SHP77 (cell line): Measurements from ENCODE around the gene LARP6.
"Not testable (repeated sequence)": the region's sequence is repeated elsewhere in the genome, so short reads cannot be mapped to it uniquely, and the experiment has no call there.

Source experiments
- DNase-seq, 2 experiments: peaks; one replicate each; lab custom pipeline; 2025; lab: John Stamatoyannopoulos, UW

LARP6 gene

DNA sequence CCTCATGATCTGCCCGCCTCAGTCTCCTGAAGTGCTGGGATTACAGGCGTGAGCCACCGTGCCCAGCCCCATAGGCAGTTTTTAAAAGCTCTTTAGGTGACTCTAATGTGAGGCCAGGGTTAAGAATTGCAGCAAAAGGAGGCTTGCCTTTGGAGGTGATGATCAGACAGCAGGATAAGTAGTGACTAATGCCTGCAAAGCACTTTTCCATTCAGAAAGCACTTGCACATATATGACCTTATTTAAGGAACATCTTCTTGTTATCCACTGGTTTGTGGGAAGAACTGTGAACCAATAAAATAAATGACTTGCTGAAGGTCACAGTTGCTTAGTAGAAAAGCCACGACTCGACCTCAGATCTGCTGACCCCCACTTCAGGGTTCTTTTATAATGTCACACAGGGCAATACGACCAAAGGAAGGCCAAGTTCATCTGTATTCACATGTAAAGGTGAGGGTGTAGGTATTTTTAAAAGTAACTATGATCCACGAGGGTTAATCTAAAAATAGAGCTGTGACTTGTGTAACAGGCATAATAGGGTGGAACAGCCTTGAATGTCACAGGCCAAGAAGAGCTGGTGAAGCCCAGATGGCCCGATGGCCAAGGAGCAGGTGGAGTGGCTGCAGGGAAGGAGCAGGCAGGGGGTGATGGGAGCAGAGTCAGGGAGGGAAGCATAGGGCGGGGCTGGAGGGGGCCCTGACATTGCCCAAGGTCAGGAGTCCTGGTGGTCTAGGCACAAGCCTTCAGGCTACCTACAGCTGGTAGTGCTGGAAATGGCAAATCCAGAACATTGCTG lies 24.4 kb downstream of the LARP6 start:
- DNase-seq: no peak

DNA sequence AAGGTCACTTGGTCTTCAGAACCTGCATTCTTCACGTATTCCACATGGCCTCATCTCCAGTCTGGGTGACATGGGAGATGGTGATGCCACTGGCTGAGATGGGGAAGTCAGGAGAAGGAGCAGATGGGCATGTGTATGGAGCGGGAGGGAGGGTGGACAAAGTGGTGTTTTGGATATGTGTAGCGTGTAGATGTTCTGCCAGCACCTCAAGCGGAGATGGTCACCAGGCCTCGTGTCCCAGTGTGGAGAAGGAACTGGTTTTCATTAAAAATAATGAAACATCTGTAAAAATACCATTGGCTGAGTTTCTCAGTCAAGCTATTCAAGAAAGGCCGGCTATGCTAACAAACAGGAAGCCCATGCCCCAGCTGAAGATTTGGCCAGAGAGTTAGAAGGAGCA lies 26.2 kb downstream of the LARP6 start:
- no peak for DNase-seq

DNA sequence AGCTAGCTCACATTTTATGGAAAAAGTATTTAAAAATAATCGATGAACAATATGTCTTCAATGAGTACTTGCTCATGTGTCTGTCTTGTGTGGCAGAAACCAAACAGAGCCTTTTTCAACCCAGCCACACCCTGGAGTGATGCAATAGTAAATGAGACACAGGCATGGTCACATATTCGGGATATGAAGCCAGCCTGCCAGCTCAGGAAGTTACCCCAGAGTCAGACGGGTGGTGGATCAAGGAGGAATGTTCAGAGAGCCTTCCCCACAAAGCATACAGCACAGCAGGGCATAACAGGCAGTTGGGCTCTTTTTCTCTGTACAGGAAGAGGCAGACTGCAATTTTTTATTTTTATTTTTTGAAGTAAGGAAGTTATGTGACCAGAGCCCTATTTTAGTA lies 27.3 kb downstream of the LARP6 start:
- DNase-seq: peak in 1 of 2 experiments; percentile 2

DNA sequence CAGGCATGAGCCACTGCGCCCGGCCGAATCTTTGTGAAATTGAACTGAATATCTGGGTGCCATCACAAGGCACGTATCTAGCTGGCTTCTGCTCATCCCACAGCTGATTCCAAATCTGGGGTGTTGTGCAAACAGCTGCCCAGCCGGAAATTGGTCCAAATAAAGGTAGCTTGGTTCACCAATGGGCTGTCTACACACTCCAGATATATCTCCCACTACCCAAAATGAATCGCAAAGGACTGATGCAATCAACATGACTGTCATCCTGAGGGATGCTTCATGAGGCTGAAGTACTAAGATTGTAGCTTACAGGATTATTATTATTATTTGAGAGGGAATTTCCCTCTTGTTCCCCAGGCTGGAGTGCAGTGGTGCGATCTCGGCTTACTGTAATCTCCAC lies 28.1 kb downstream of the LARP6 start:
- DNase-seq: no peak

DNA sequence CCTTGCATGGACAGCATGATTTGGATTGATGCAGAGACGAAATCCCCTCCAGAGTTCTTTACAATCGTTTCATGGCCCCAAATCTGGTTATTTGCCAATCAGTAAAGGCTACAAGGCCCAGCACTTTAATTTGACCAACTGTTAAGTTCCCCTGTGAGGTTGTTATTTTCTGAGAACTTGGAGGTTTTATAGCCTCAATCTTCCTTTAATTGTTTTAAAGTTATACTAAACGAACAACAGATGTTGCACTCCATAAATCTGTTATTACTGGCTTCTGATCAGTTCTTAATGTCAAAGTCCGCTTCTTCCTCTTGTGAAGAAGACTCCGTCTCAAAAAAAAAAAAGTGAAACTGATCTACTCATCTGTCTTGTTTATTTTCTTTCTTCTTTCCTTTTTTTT lies 30.8 kb downstream of the LARP6 start:
- no peak for DNase-seq

DNA sequence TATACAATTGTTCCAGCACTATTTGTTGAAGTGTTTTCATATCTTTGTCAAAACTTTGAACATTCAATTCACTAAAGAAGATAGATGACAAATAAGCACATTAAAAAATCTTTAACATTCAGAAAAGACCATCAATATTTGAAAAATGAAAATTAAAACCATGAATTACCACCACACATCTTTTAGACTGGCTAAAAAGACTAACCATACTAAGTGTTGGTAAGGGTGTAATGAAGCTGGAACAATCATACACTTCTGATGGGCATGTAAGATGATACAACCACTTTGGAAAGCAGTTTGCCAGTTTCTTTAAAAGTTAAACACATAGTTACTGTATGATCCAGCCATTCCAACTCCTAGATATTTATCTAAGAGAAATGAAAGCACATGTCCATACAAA lies 33.7 kb downstream of the LARP6 start:
- DNase-seq: no peak

DNA sequence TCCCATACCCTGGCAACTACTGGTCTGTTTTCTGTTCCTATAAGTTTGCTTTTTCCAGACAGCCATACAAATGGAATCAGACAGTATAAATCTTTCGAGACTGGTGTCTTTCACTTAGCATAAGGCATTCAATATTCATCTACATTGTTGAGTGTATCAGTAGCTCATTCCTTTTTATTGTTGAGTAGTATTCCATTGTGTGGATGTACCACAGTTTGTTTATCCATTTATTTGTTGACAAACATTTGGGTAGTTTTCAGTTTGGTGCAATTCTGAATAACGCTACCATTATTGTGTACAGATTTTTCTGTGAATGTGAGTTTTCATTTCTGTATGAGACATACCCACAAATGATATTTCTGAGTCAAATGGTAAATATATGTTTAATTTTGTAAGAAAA lies 35.4 kb downstream of the LARP6 start:
- no peak for DNase-seq

DNA sequence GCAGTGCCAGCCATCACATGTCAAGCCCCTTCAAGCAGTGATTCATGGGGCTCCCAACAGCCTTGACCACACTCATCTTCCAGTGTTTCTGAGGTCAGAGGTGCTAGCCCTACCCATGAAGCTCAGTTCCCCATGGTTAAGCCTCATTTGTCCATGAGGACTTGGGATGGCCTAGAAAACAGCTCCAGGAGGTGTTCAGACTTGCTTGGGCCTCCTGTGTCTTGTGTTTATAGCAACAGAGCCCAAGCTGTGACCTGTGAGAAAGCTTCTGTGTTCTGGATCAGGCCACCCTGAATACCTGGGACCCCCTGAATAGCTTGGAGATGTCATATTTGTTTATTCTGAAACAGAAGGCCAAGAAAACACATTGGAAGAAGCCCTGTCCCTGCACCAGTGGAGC lies 36.7 kb downstream of the LARP6 start:
- no peak for DNase-seq

DNA sequence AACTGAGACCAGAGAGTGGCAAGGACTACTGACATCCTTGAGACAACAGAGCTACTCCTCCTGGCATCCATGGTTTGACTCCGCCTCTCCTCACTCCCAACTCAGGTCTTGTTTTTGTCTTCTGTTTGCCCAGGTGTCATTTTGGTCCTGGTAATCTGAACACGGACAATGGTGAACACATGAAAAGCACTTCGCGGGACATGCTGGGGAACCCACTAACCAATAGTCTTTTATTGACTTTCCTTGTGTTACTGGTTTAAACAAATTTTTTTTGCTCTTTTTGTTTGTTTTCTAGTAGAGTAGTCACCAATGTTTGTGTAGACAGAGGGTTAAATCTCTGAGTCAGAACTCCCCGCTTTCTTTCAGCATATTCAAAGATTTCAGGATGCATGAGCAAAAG lies 38.4 kb downstream of the LARP6 start:
- DNase-seq: no peak

DNA sequence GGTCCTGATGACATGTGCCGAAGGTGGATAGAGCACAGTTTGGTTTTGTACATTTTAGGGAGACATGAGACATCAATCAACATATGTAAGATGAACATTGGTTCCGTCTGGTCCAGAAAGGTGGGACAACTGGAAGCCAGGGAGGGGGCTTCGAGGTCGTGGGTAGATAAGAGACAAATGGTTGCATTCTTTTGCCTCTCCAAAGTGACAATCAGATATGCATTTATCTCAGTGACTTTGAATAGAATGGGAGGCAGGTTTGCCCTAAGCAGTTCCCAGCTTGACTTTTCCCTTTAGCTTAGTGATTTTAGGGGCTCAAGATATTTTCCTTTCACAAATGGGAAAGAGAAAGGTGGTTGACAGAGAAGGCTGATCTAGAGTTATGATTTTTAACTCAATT lies 38.9 kb downstream of the LARP6 start:
- not testable (repeated sequence) for DNase-seq

DNA sequence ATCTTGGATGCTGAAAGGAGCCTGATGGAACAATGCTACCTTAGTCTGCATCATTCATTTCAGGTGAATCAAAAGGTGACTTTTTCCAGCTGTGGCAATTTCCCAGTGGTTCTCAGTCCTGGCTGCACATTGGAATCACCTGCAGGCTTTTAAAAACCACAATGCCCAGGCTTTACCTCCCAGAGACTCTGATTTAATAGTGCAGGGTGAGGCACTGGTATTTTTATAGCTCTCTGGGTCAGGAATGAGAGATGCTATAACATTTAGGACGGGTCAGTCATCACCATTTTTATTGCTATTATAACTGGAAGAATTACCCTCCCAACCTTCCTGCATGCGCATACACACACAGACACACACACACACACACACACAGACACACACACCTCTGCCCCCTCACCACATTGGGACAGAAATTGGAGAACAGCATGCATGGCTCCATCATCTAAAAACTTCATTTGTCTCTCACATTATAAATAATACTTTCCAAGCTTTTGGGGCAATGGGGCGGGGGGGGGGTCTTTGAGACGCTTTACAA lies 41.1 kb downstream of the LARP6 start:
- DNase-seq: no peak

DNA sequence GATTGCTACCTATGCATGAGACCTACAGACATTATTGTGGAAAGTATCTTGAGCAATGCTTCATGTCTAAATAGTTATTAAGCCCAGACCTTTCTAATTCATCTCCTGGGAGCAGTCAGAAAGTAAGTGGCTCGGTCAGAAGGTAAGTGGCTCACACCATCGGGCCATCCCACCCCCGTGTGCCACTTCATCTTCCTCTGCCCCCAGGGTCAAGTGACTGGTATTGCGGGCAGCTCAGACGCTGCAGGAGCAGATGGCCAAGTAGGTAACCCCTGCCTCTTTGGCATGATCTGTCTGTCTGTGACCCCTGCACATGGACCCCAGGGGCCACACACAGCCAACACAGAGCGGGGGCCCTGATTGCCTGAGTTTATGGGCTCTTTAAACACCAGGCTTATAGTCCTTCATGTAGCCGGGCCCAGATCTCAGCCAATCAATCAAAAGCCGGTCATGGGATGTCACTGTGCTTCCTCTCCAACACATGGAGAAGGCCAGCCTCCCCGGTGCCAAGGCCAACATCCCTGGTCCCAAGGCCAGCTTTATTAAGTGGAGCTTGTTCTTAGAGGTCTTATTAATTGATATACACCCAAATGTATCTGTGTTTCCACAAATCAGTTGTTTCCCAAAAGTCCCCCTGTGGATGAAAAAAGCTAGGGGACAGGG lies 42.9 kb downstream of the LARP6 start:
- no peak for DNase-seq

DNA sequence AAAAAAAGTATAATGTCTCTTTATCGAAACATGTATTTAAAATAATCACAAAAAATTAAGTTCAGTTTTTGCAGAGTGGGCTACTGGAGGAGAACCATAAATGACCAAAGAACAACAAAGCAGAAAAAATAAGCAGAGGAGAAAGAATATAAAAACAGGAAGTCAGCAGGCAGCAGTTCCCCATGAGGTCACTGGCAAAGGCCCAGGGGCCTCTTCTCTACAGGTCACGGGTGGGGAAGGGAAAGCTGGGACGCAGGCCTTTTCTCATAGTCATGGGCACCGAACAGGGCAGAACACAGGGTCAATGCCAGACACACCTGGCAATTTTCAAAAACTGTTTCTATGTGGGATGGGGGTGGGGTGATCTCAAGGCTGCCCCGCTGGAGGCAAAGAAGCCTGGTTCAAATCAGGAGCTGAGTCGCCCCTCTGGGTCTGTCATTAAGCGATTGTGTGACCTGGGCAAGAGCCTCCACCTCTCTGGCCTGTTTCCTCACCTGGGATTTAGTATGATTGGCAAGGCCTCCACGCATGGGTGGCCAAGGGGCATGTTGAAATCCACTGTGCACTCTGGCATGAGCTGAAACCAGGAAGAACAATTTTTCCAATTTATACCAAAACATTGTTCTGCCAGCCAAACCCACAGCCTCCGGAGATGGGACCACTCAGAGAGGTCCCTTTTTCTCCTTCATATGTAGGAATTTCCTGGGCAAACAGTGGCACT lies 46.8 kb downstream of the LARP6 start:
- no peak for DNase-seq

DNA sequence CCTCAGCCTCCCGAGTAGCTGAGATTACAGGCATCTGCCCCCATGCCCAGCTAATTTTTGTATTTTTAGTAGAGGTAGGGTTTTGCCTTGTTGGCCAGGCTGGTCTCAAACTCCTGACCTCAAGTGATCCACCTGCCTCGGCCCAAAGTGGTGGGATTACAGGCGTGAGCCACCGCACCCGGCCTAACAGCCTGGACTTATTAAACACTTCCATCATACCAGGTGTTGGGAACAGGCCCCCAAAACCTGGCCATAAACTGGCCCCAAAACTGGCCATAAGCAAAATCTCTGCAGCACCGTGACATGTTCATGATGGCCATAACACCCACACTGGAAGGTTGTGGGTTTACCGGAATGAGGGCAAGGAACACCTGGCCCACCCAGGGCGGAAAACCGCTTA lies 49.6 kb downstream of the LARP6 start:
- DNase-seq: not testable (repeated sequence)

DNA sequence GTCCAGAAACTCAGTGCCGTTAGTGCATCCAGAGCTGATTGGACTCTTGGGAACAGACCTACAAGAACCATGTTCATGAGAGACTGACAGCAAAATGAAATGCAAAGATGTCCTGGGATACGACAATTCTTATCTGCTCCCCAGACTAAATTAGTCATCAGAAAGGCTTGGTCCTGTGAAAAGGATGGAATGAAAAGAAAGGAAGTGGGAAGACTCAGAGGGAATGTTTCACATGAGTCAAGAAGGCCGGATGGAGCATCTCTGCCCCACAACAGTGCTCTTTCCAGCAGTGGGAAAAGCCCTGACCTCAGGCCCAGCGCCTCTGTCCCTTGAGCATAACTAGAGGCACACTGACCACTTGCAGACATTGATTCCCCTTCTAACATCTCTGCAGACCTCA lies 51.3 kb downstream of the LARP6 start:
- no peak for DNase-seq

DNA sequence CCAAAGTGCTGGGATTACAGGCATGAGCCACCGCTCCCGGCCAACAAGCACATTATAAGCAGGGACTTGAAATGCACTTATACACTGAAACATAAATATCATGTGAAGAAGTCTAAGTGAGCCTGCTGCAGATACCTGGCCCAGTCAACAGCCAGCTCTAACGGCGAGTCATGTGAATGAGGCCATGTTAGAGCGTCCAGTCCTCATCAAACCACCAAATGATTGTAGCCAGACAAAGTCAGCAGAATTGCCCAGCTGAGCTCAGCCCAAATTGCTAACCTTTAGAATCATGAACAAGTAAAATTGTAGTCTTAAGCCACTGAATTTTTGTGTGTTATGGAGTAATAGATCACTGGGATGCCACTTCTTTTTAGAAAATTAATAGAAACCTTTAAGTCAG lies 52.8 kb downstream of the LARP6 start:
- no peak for DNase-seq

DNA sequence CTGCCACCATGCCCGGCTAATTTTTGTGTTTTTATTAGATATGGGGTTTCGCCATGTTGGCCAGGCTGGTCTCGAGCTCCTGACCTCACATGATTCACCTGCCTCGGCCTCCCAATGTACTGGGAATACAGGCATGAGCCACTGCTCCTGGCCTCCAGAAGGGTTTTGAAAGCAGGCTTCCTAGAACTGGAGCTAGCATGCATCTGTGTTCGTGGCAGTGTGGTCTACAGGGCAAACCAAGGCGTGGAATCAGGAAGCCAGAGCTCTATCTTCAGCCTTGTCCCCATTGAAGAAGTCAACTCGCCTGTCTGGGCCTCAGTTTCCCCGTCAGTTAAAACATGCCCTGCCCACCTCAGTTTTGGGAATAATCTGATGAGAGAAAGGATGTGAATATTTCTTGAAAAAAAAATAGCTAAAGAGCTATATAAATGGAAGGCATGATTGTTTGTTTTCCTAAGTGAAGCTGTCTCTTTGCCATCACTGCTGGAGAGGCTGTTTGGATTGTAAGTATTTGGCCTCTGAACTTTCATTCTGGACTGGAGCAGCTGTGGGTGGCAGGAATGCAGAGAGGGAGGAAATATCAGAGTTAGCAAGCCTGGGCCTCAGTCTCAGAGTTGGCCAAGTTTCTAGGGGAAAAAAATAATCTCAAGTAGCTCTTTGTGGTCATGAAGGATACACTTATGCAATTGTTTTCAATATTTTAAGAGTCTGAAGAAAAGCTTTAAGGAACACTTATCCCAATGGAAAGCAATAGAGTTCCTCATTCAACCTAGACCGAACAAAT lies 54.1 kb downstream of the LARP6 start:
- no peak for DNase-seq

DNA sequence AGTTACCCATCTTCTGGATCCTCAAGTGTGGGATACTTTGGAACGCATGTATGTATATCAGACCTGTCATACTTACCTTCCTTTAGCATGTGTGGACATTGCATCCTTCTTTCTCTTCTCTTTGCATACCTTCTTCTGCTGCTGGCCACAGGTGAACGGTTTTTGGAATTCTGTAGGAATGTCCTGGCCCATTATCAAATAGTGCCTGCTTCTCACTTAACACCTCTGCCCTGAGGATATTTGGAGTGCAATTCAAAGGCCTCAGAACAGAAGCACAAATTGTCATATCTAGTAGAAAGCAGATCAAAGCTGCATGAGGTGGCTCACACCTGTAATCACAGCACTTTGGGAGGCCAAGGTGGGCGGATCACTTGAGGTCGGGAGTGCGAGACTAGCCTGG lies 56.5 kb downstream of the LARP6 start:
- DNase-seq: no peak

DNA sequence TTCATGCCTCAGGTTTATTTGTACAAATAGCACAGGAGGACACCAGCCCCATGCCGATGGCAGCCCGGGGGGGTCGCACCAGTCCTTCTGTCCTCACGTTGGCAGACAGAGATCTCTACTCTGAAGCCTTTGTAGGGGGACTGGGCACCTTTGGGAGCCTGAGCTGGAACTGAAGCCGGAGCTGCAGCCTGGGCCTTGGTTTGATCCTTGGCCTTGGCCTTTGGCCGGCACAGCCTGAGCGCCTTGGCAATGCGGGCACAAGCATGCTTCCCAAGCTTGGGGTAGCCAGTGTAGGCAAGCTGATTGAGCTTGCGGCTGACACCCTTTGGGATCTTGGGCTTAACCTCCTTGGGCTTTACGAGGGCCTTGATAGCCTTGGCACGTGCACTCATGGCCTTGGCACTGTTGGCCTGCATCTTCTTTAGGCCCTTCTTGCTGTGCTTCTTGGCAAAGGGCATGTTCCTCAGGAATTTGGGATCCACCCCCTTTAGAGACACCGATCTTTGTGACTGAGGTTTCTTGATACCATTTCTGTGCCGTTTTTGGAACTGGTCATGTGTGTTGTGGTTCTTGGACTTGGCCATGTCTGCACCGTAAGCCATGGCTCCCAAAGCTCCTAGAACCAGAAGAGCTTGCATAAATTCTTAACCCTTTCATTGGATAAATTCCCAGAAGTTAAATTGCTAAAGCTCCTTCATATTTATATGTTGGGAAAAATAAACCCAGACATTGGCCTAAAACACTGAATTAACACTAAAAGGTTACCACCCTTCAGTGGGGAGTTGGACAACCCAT lies 57.2 kb downstream of the LARP6 start:
- no peak for DNase-seq

DNA sequence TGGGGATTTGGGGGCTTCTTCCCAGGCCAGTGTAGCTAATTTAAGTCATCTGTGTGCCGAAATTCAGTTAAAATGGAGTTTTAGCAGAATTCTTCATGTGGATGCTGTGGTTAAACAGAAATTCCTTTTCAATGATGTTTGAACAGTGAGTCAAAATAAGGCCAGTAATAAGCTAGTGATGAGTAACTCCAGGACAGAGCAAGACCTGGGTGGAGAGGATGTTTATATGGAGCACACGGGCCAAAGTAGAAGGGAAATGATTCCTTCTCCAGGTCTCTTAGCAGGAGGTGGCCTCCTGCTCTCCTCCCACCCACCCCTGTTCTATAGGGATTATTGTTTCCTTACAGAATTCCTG lies 58.7 kb downstream of the LARP6 start:
- DNase-seq: no peak

DNA sequence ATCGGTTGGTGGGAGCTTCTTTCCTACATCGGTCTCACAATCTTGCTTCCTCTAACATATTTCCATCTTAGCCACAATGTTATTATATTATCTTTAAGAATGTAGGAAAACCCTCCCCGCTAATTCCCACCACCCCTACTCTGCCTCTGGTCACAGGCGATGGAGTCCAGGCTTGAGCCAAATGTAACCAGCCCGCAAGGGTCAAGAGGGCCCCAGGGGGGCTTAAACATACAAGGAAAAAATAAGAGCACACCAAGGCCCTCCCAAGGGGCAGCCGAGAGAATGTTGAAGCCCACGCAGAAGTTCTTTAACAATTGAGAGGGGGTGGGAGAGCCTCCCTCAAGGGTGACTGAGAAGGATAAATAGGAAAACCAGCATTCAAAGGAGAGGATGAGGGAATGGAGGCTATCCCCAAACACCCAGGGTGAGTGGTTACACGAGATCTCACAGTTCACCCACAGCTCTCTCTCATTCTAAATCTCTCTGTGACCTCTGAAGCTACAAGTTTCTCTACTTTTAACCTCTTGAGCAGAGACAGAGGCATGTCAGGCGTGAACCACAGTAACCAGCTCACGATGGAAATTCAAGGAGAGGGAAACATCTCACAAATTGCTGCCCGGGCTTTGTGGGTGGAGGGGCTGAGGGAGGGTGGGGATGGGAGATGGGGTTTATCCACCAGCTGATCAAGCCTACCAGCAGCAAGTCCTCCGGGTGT lies 59.2 kb downstream of the LARP6 start:
- DNase-seq: no peak
